CD4-positive, alpha-beta T cell (primary cell): ENCODE data around the gene PRAC2. TPM values are rescaled to one million over a fixed set of nuclear protein-coding genes. Genes with fewer than 3 reads are reported as not detected.

ENCODE experiments used
- ATAC-seq: fragments of 200-7000 bp; cut with Tn5 transposase; one replicate; pipeline ENCODE4 v1.10.0; 2022; ENCODE audit warnings: mild to moderate bottlenecking; ENCODE audit not compliant: poor library complexity
- CTCF ChIA-PET: fragments of 350-600 bp; sonication (Branson Sonifier 250); formaldehyde crosslinking; loops from one replicate; lab custom pipeline; 2021; ENCODE audit warnings: antibody characterized with exemption, inconsistent platforms; lab: Charles Lee
- POLR2A ChIA-PET: fragments of 350-600 bp; sonication (Branson Sonifier 250); formaldehyde crosslinking; loops from one replicate; lab custom pipeline; 2021; ENCODE audit warnings: antibody characterized with exemption, inconsistent platforms; lab: Charles Lee
- DNase-seq, 14 experiments: peaks; one replicate each; pipeline ENCODE4 v3.0.0-alpha.2; 2013 to 2020; ENCODE audit warnings: mixed read lengths in 2 of 14
- H3K27ac ChIP-seq, 2 donors: one replicate each; pipeline versions ENCODE4 v1.5.1 to v1.7.0; 2013; ENCODE audit warnings: low read length in 2 of 2, low read depth in 1 of 2, mild to moderate bottlenecking in 1 of 2
- H3K27me3 ChIP-seq, 2 experiments: 1 replicate in 1 of 2; 2 replicates in 1 of 2; pipeline versions ENCODE4 v1.6.1 to v1.7.0; 2013; ENCODE audit warnings: low read length in 2 of 2, control low read depth in 1 of 2, mild to moderate bottlenecking in 1 of 2, moderate library complexity in 1 of 2; ENCODE audit not compliant: insufficient read depth in 2 of 2, control insufficient read depth in 1 of 2
- H3K36me3 ChIP-seq: one replicate; pipeline ENCODE4 v1.6.1; 2013; ENCODE audit warnings: low read length, control low read depth; ENCODE audit not compliant: insufficient read depth
- H3K4me1 ChIP-seq: one replicate; pipeline ENCODE4 v1.6.1; 2013; ENCODE audit warnings: low read length, control low read depth; ENCODE audit not compliant: insufficient read depth
- H3K4me3 ChIP-seq: one replicate; pipeline ENCODE4 v1.5.1; 2013; ENCODE audit warnings: mild to moderate bottlenecking, low read length, moderate library complexity
- H3K9me3 ChIP-seq, 2 experiments: 1 replicate in 1 of 2; 2 replicates in 1 of 2; pipeline versions ENCODE4 v1.6.1 to v1.7.0; 2013; ENCODE audit warnings: low read length in 2 of 2, mild to moderate bottlenecking in 2 of 2, control low read depth in 1 of 2, moderate library complexity in 1 of 2; ENCODE audit not compliant: control insufficient read depth in 1 of 2, insufficient read depth in 1 of 2
- H3K27ac Mint-ChIP-seq: one replicate; pipeline ENCODE4 v1.8.0; 2020; ENCODE audit warnings: mixed read lengths
- H3K27me3 Mint-ChIP-seq: one replicate; pipeline ENCODE4 v1.8.0; 2021; ENCODE audit warnings: mixed read lengths
- H3K36me3 Mint-ChIP-seq: one replicate; pipeline ENCODE4 v1.8.0; 2021; ENCODE audit warnings: low read depth, mixed read lengths
- H3K4me1 Mint-ChIP-seq: one replicate; pipeline ENCODE4 v1.8.0; 2021; ENCODE audit warnings: low read depth, mixed read lengths
- H3K4me3 Mint-ChIP-seq: one replicate; pipeline ENCODE4 v1.8.0; 2020; ENCODE audit warnings: mild to moderate bottlenecking, mixed read lengths
- H3K9me3 Mint-ChIP-seq: one replicate; pipeline ENCODE4 v1.8.0; 2020; ENCODE audit warnings: mixed read lengths
- CTCF ChIP-seq: fragments of 200-600 bp; IDR thresholded peaks from one replicate; pipeline ENCODE4 v1.8.0; 2022; ENCODE audit warnings: antibody characterized with exemption, mild to moderate bottlenecking
- intact Hi-C, 2 experiments: fragments of 100-400 bp; cut with DNase I in 1 of 2; cut with micrococcal nuclease in 1 of 2; formaldehyde crosslinking; loops; one replicate each; pipeline versions ENCODE4 v1.15.1 to v1.9.0; 2023 to 2025; cut with DNase I, micrococcal nuclease
- total RNA-seq, 174 experiments: library from RNA in 2 of 174; stranded (reverse) in 2 of 174; gene quantifications; one replicate each; pipeline ENCODE4 v1.2.3 and lab custom pipeline; 2021 to 2026

PRAC2 gene
- total RNA-seq, 2 experiments from 2014 or later = not detected

DNA sequence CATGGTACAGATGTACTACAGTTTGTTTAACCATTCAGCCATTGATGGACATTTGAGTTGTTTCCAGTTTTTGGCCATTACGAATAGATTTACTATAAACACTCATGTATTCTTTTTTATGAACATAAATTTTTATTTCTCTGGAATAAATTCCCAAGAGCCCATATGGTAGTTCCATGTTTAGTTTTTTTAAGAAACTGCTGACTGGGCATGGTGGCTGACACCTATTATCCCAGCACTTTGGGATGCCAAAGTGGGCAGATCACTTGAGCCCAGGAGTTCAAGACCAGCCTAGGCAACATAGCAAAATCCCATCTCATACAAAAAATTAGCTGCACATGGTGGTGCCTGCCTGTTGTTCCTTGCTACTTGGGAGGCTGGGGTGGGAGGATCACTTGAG is 30.9 kb upstream of the PRAC2 start:
- H3K27ac Mint-ChIP-seq = no peak overlapping the region
- intact Hi-C loops = no loop called here
- DNase-seq (no peak), ATAC-seq (no peak)
- Histone ChIP-seq H3K4me3 (no peak overlapping the region), H3K27me3 (peaks cover 5 to 20% of the 10 kb centered on the region in 2 experiments), H3K9me3 (peaks cover 4 to 6% of the 10 kb centered on the region in 2 experiments), H3K27ac (no peak overlapping the region), H3K36me3 (no peaks in the 10 kb centered on the region), H3K4me1 (no peaks in the 10 kb centered on the region)
- no peaks in the 10 kb centered on the region for H3K4me1 Mint-ChIP-seq
- ChIA-PET CTCF (interaction anchor here (1.2 kb wide), 1 partner anchor 13 kb away, joined by 7 read pairs; no protein-coding TSS in a partner anchor), POLR2A (interaction anchor here (1.0 kb wide), 1 partner anchor 187 kb away, joined by 3 read pairs; no protein-coding TSS in a partner anchor)
- no peaks in the 10 kb centered on the region for H3K9me3 Mint-ChIP-seq
- H3K4me3 Mint-ChIP-seq = no peak overlapping the region
- peaks cover 43% of the 10 kb centered on the region for H3K27me3 Mint-ChIP-seq
- no peaks in the 10 kb centered on the region for H3K36me3 Mint-ChIP-seq
- TF ChIP-seq CTCF = no peak

GRCh38 chr17:48693178-48693577 is 29.8 kb upstream of the PRAC2 start:
- H3K27me3 Mint-ChIP-seq = peaks cover 54% of the 10 kb centered on the region
- no peaks in the 10 kb centered on the region for H3K36me3 ChIP-seq
- no peak overlapping the region for H3K27ac ChIP-seq
- no peak overlapping the region for H3K4me3 Mint-ChIP-seq
- no peak for TF ChIP-seq CTCF
- ChIA-PET POLR2A (interaction anchor here (1.0 kb wide), 1 partner anchor 186 kb away, joined by 3 read pairs; no protein-coding TSS in a partner anchor), CTCF (interaction anchor here (1.2 kb wide), 1 partner anchor 15 kb away, joined by 7 read pairs; no protein-coding TSS in a partner anchor)
- no peak overlapping the region for H3K4me3 ChIP-seq
- intact Hi-C loops = no loop called here
- peaks cover 9 to 20% of the 10 kb centered on the region in 2 experiments for H3K27me3 ChIP-seq
- no peaks in the 10 kb centered on the region for H3K36me3 Mint-ChIP-seq
- no peak for ATAC-seq
- H3K4me1 Mint-ChIP-seq = no peaks in the 10 kb centered on the region
- no peak overlapping the region for H3K27ac Mint-ChIP-seq
- DNase-seq = no peak
- no peaks in the 10 kb centered on the region for H3K9me3 Mint-ChIP-seq
- H3K9me3 ChIP-seq = peaks cover 4 to 6% of the 10 kb centered on the region in 2 experiments
- no peaks in the 10 kb centered on the region for H3K4me1 ChIP-seq

DNA sequence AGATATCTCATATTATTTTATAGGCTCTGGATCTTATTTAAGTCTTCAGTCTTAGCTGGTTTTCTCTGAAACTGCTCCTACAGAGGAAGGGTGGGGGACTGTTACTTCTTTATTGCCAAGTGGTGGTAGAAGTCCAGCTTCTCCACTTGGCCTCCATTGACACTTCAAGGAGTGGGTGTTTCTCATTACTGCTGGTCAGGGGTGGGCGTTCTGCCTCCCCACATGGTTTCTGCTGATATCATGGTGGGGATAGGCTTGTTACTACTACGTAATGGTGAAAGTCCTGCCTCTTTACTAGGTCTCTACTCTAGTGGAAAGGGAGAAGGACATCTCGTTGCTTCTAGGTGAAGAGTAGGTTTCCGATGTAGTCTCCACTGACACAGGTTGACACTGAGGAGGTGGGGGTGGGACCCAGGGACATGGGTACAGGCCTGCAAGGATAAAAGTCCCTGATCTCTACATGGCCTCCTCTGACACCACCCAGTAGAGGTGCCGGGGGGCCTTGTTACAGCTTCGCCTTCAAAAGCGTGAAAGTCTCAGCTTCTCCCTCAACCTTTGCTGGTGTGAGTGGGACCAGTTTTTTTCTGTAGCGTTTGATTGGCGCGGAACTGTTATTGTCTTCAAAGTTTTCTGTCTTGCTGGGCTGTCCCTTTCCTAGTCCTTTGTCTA is 21.0 kb upstream of the PRAC2 start:
- no peak for DNase-seq
- no peak overlapping the region for H3K27ac Mint-ChIP-seq
- H3K4me3 Mint-ChIP-seq = no peak overlapping the region
- intact Hi-C loops = no loop called here
- H3K36me3 Mint-ChIP-seq = no peaks in the 10 kb centered on the region
- Histone ChIP-seq H3K4me1 (no peaks in the 10 kb centered on the region), H3K27me3 (peaks cover 26 to 41% of the 10 kb centered on the region in 2 experiments), H3K4me3 (no peak overlapping the region), H3K36me3 (no peaks in the 10 kb centered on the region), H3K27ac (no peak overlapping the region), H3K9me3 (no peaks in the 10 kb centered on the region)
- H3K9me3 Mint-ChIP-seq = no peaks in the 10 kb centered on the region
- ChIA-PET CTCF (interaction anchor here (1.6 kb wide), 1 partner anchor 23 kb away, joined by 6 read pairs; no protein-coding TSS in a partner anchor), POLR2A (no interaction called here)
- H3K4me1 Mint-ChIP-seq = no peaks in the 10 kb centered on the region
- H3K27me3 Mint-ChIP-seq = peaks cover 80% of the 10 kb centered on the region
- no peak for TF ChIP-seq CTCF
- ATAC-seq = no peak
